Loucy (cell line): ENCODE data around the gene DPYSL3.

Experiments
- CTCF ChIP-seq: fragments of 200-600 bp; sonication (generic); conservative IDR thresholded peaks from 2 replicates; pipeline ENCODE4 v1.5.1; 2014; ENCODE audit warnings: mild to moderate bottlenecking, antibody characterized with exemption, low read length
- EZH2phosphoT487 ChIP-seq: fragments of 200-600 bp; IDR thresholded peaks from 2 replicates; pipeline ENCODE4 v1.6.1; 2018; ENCODE audit warnings: antibody characterized with exemption, mild to moderate bottlenecking, moderate library complexity, borderline replicate concordance

- no peak for TF ChIP-seq CTCF
- no peak for TF ChIP-seq EZH2phosphoT487
These were observed 44.5 kb upstream of the DPYSL3 start for GRCh38 chr5:147554261-147554817.
